ENCODE results near the gene GRAP2. TPM values are rescaled to one million over a fixed set of nuclear protein-coding genes. Genes with fewer than 3 reads are reported as not detected.

The GRAP2 gene
- total and polyA plus RNA-seq, 2 experiments from 2014 or later = 0.42 TPM; not detected in 1

DNA sequence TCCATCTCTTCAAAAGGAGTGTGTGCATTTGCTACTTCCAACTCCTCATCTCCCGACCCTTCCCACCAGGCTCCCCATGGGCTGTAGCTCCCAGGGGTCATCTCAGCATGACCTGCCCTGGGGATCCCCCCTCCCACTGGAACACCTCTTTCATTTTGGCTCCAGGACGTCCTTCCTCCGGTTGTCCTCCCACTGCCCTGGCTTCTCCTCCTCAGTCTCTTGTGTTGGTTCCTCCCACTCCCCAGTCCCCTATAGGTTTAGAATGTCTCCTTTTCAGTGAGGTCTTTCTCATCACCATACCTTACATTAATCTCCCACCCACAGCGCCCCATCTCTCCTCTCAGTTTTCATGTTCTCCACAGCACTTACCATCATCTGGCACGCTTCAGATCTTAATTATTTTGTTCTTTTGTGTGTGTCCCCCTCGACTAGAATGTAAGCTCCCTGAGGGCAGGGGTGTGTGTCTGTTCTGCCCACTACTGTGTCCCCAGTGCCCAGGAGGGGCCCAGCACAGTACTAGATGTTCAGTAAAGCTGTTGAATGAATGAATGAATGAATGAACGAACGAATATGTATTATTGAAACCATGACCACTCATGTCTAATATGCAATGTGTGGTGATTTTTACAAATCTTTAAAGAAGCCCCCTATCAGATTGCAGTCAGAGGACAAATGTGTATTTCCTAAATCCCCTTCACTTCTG is 57.3 kb downstream of the GRAP2 start:
- no peak overlapping the region for H2AFZ ChIP-seq

More for the DNA sequence above, 57.3 kb downstream of the GRAP2 start:
- Histone ChIP-seq H3F3A (replicated peaks; ENCODE audit: low read depth) (no peaks in the 10 kb centered on the region), H4K20me1 (replicated peaks; ENCODE audit: insufficient read depth) (no peaks in the 10 kb centered on the region), H3K9me2 (ENCODE audit: insufficient read depth) (no peaks in the 10 kb centered on the region), H3K27me3 (ENCODE audit: insufficient read depth) (no peaks in the 10 kb centered on the region), H3K36me3 (ENCODE audit: insufficient read depth) (no peaks in the 10 kb centered on the region), H3K4me3 (no peak overlapping the region), H3K4me2 (no peak overlapping the region), H3K27ac (ENCODE audit: low read depth) (no peak overlapping the region), H3K79me2 (replicated peaks; ENCODE audit: insufficient read depth) (no peaks in the 10 kb centered on the region), H3K4me1 (ENCODE audit: insufficient read depth) (peaks cover 4% of the 10 kb centered on the region; the same call in 1 of the 2 replicates)
- TF ChIP-seq REST (IDR thresholded peaks at IDR 0.05; ENCODE audit: unreplicated experiment) (no peak), EZH2phosphoT487 (IDR thresholded peaks at IDR 0.05; ENCODE audit: unreplicated experiment) (no peak), EZH2 (IDR thresholded peaks at IDR 0.05; ENCODE audit: low read depth, unreplicated experiment) (no peak), ZNF114 (CRISPR knock-in tag; IDR thresholded peaks at IDR 0.05) (no peak), STAT1 (IDR thresholded peaks at IDR 0.05; ENCODE audit: unreplicated experiment) (no peak), CTCF (conservative IDR thresholded peaks at IDR 0.05; ENCODE audit: low read depth in 2 of 2) (no peak), ZNF331 (CRISPR knock-in tag; IDR thresholded peaks at IDR 0.05; ENCODE audit: low read depth) (no peak), NANOG (IDR thresholded peaks at IDR 0.05; ENCODE audit: borderline replicate concordance) (no peak), POLR2AphosphoS5 (IDR thresholded peaks at IDR 0.05; ENCODE audit: low read depth) (no peak), JUNB (IDR thresholded peaks at IDR 0.05; ENCODE audit: unreplicated experiment) (no peak), CREB1 (CRISPR knock-in tag; IDR thresholded peaks at IDR 0.05; ENCODE audit: low read depth) (no peak)
- TF ChIP-seq, protein P1, sequence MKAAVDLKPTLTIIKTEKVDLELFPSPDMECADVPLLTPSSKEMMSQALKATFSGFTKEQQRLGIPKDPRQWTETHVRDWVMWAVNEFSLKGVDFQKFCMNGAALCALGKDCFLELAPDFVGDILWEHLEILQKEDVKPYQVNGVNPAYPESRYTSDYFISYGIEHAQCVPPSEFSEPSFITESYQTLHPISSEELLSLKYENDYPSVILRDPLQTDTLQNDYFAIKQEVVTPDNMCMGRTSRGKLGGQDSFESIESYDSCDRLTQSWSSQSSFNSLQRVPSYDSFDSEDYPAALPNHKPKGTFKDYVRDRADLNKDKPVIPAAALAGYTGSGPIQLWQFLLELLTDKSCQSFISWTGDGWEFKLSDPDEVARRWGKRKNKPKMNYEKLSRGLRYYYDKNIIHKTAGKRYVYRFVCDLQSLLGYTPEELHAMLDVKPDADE (IDR thresholded peaks at IDR 0.05) = no peak
- TF ChIP-seq, protein P2, sequence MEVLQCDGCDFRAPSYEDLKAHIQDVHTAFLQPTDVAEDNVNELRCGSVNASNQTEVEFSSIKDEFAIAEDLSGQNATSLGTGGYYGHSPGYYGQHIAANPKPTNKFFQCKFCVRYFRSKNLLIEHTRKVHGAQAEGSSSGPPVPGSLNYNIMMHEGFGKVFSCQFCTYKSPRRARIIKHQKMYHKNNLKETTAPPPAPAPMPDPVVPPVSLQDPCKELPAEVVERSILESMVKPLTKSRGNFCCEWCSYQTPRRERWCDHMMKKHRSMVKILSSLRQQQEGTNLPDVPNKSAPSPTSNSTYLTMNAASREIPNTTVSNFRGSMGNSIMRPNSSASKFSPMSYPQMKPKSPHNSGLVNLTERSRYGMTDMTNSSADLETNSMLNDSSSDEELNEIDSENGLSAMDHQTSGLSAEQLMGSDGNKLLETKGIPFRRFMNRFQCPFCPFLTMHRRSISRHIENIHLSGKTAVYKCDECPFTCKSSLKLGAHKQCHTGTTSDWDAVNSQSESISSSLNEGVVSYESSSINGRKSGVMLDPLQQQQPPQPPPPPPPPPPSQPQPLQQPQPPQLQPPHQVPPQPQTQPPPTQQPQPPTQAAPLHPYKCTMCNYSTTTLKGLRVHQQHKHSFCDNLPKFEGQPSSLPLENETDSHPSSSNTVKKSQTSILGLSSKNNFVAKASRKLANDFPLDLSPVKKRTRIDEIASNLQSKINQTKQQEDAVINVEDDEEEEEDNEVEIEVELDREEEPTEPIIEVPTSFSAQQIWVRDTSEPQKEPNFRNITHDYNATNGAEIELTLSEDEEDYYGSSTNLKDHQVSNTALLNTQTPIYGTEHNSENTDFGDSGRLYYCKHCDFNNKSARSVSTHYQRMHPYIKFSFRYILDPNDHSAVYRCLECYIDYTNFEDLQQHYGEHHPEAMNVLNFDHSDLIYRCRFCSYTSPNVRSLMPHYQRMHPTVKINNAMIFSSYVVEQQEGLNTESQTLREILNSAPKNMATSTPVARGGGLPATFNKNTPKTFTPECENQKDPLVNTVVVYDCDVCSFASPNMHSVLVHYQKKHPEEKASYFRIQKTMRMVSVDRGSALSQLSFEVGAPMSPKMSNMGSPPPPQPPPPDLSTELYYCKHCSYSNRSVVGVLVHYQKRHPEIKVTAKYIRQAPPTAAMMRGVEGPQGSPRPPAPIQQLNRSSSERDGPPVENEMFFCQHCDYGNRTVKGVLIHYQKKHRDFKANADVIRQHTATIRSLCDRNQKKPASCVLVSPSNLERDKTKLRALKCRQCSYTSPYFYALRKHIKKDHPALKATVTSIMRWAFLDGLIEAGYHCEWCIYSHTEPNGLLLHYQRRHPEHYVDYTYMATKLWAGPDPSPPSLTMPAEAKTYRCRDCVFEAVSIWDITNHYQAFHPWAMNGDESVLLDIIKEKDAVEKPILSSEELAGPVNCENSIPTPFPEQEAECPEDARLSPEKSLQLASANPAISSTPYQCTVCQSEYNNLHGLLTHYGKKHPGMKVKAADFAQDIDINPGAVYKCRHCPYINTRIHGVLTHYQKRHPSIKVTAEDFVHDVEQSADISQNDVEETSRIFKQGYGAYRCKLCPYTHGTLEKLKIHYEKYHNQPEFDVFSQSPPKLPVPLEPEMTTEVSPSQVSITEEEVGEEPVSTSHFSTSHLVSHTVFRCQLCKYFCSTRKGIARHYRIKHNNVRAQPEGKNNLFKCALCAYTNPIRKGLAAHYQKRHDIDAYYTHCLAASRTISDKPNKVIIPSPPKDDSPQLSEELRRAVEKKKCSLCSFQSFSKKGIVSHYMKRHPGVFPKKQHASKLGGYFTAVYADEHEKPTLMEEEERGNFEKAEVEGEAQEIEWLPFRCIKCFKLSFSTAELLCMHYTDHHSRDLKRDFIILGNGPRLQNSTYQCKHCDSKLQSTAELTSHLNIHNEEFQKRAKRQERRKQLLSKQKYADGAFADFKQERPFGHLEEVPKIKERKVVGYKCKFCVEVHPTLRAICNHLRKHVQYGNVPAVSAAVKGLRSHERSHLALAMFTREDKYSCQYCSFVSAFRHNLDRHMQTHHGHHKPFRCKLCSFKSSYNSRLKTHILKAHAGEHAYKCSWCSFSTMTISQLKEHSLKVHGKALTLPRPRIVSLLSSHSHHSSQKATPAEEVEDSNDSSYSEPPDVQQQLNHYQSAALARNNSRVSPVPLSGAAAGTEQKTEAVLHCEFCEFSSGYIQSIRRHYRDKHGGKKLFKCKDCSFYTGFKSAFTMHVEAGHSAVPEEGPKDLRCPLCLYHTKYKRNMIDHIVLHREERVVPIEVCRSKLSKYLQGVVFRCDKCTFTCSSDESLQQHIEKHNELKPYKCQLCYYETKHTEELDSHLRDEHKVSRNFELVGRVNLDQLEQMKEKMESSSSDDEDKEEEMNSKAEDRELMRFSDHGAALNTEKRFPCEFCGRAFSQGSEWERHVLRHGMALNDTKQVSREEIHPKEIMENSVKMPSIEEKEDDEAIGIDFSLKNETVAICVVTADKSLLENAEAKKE (CRISPR knock-in tag; IDR thresholded peaks at IDR 0.05) = no peak
- ATAC-seq (no peak), DNase-seq (ENCODE audit: low spot score) (no peak)
- Mint-ChIP-seq H3K27me3 (ENCODE audit: insufficient read depth, low read depth, poor library complexity) (peaks cover 16% of the 10 kb centered on the region), H3K27ac (no peak overlapping the region), H3K36me3 (ENCODE audit: low read depth) (no peaks in the 10 kb centered on the region), H3K9me3 (peaks cover 3% of the 10 kb centered on the region; the same call in 1 of the 3 replicates), H3K4me3 (no peak overlapping the region), H3K4me1 (peaks cover 41% of the 10 kb centered on the region)
